ENCODE data around the gene EPHA2. TPM values are rescaled to one million over a fixed set of nuclear protein-coding genes. Genes with fewer than 3 reads are reported as not detected.

Gene EPHA2
- total and polyA plus RNA-seq, 2 experiments from 2014 or later, result 7.5 to 51.2 TPM

DNA sequence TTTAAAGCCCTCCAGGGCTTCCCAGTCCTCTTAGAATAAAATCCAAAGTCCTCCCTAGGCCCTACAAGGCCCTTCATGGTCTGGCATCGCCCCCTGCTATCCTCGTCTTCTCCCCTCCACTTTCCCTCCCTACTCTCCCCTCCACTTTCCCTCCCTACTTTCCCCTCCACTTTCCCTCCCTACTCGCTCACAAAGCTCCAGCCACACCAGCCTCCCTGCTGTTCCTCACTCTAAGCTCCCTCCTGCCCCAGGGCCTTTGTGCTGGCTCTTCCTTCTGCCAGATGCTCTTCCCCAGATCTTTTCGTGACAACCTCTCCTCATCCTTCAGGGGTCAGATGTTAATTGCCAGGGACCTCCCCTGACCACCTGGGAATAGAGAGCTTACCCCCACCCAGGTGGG lies 43.8 kb upstream of the EPHA2 start:
- TF ChIP-seq EZH2 (IDR thresholded peaks at IDR 0.05; ENCODE audit: low read depth, unreplicated experiment), result no peak
- no peak for TF ChIP-seq ZNF331 (CRISPR knock-in tag; IDR thresholded peaks at IDR 0.05; ENCODE audit: low read depth)
- no peak for TF ChIP-seq ZNF114 (CRISPR knock-in tag; IDR thresholded peaks at IDR 0.05)
- TF ChIP-seq, protein P1, sequence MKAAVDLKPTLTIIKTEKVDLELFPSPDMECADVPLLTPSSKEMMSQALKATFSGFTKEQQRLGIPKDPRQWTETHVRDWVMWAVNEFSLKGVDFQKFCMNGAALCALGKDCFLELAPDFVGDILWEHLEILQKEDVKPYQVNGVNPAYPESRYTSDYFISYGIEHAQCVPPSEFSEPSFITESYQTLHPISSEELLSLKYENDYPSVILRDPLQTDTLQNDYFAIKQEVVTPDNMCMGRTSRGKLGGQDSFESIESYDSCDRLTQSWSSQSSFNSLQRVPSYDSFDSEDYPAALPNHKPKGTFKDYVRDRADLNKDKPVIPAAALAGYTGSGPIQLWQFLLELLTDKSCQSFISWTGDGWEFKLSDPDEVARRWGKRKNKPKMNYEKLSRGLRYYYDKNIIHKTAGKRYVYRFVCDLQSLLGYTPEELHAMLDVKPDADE (IDR thresholded peaks at IDR 0.05), result no peak
- TF ChIP-seq, protein P2, sequence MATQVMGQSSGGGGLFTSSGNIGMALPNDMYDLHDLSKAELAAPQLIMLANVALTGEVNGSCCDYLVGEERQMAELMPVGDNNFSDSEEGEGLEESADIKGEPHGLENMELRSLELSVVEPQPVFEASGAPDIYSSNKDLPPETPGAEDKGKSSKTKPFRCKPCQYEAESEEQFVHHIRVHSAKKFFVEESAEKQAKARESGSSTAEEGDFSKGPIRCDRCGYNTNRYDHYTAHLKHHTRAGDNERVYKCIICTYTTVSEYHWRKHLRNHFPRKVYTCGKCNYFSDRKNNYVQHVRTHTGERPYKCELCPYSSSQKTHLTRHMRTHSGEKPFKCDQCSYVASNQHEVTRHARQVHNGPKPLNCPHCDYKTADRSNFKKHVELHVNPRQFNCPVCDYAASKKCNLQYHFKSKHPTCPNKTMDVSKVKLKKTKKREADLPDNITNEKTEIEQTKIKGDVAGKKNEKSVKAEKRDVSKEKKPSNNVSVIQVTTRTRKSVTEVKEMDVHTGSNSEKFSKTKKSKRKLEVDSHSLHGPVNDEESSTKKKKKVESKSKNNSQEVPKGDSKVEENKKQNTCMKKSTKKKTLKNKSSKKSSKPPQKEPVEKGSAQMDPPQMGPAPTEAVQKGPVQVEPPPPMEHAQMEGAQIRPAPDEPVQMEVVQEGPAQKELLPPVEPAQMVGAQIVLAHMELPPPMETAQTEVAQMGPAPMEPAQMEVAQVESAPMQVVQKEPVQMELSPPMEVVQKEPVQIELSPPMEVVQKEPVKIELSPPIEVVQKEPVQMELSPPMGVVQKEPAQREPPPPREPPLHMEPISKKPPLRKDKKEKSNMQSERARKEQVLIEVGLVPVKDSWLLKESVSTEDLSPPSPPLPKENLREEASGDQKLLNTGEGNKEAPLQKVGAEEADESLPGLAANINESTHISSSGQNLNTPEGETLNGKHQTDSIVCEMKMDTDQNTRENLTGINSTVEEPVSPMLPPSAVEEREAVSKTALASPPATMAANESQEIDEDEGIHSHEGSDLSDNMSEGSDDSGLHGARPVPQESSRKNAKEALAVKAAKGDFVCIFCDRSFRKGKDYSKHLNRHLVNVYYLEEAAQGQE (IDR thresholded peaks at IDR 0.05; ENCODE audit: unreplicated experiment), result no peak
- TF ChIP-seq JUNB (IDR thresholded peaks at IDR 0.05; ENCODE audit: unreplicated experiment), result no peak
- TF ChIP-seq, protein P3, sequence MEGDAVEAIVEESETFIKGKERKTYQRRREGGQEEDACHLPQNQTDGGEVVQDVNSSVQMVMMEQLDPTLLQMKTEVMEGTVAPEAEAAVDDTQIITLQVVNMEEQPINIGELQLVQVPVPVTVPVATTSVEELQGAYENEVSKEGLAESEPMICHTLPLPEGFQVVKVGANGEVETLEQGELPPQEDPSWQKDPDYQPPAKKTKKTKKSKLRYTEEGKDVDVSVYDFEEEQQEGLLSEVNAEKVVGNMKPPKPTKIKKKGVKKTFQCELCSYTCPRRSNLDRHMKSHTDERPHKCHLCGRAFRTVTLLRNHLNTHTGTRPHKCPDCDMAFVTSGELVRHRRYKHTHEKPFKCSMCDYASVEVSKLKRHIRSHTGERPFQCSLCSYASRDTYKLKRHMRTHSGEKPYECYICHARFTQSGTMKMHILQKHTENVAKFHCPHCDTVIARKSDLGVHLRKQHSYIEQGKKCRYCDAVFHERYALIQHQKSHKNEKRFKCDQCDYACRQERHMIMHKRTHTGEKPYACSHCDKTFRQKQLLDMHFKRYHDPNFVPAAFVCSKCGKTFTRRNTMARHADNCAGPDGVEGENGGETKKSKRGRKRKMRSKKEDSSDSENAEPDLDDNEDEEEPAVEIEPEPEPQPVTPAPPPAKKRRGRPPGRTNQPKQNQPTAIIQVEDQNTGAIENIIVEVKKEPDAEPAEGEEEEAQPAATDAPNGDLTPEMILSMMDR (conservative IDR thresholded peaks at IDR 0.05; ENCODE audit: low read depth in 2 of 2), result no peak
- TF ChIP-seq CREB1 (CRISPR knock-in tag; IDR thresholded peaks at IDR 0.05; ENCODE audit: low read depth), result no peak
- no peak for TF ChIP-seq NANOG (IDR thresholded peaks at IDR 0.05; ENCODE audit: borderline replicate concordance)
- TF ChIP-seq EZH2phosphoT487 (IDR thresholded peaks at IDR 0.05; ENCODE audit: unreplicated experiment), result no peak
- no peak for TF ChIP-seq STAT1 (IDR thresholded peaks at IDR 0.05; ENCODE audit: unreplicated experiment)
- TF ChIP-seq POLR2AphosphoS5 (IDR thresholded peaks at IDR 0.05; ENCODE audit: low read depth), result no peak
- TF ChIP-seq, protein P4, sequence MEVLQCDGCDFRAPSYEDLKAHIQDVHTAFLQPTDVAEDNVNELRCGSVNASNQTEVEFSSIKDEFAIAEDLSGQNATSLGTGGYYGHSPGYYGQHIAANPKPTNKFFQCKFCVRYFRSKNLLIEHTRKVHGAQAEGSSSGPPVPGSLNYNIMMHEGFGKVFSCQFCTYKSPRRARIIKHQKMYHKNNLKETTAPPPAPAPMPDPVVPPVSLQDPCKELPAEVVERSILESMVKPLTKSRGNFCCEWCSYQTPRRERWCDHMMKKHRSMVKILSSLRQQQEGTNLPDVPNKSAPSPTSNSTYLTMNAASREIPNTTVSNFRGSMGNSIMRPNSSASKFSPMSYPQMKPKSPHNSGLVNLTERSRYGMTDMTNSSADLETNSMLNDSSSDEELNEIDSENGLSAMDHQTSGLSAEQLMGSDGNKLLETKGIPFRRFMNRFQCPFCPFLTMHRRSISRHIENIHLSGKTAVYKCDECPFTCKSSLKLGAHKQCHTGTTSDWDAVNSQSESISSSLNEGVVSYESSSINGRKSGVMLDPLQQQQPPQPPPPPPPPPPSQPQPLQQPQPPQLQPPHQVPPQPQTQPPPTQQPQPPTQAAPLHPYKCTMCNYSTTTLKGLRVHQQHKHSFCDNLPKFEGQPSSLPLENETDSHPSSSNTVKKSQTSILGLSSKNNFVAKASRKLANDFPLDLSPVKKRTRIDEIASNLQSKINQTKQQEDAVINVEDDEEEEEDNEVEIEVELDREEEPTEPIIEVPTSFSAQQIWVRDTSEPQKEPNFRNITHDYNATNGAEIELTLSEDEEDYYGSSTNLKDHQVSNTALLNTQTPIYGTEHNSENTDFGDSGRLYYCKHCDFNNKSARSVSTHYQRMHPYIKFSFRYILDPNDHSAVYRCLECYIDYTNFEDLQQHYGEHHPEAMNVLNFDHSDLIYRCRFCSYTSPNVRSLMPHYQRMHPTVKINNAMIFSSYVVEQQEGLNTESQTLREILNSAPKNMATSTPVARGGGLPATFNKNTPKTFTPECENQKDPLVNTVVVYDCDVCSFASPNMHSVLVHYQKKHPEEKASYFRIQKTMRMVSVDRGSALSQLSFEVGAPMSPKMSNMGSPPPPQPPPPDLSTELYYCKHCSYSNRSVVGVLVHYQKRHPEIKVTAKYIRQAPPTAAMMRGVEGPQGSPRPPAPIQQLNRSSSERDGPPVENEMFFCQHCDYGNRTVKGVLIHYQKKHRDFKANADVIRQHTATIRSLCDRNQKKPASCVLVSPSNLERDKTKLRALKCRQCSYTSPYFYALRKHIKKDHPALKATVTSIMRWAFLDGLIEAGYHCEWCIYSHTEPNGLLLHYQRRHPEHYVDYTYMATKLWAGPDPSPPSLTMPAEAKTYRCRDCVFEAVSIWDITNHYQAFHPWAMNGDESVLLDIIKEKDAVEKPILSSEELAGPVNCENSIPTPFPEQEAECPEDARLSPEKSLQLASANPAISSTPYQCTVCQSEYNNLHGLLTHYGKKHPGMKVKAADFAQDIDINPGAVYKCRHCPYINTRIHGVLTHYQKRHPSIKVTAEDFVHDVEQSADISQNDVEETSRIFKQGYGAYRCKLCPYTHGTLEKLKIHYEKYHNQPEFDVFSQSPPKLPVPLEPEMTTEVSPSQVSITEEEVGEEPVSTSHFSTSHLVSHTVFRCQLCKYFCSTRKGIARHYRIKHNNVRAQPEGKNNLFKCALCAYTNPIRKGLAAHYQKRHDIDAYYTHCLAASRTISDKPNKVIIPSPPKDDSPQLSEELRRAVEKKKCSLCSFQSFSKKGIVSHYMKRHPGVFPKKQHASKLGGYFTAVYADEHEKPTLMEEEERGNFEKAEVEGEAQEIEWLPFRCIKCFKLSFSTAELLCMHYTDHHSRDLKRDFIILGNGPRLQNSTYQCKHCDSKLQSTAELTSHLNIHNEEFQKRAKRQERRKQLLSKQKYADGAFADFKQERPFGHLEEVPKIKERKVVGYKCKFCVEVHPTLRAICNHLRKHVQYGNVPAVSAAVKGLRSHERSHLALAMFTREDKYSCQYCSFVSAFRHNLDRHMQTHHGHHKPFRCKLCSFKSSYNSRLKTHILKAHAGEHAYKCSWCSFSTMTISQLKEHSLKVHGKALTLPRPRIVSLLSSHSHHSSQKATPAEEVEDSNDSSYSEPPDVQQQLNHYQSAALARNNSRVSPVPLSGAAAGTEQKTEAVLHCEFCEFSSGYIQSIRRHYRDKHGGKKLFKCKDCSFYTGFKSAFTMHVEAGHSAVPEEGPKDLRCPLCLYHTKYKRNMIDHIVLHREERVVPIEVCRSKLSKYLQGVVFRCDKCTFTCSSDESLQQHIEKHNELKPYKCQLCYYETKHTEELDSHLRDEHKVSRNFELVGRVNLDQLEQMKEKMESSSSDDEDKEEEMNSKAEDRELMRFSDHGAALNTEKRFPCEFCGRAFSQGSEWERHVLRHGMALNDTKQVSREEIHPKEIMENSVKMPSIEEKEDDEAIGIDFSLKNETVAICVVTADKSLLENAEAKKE (CRISPR knock-in tag; IDR thresholded peaks at IDR 0.05), result no peak
- no peak for DNase-seq (ENCODE audit: low spot score)
- Histone ChIP-seq H3K4me2 (no peak overlapping the region), H3F3A (replicated peaks; ENCODE audit: low read depth) (no peaks in the 10 kb centered on the region), H4K20me1 (replicated peaks; ENCODE audit: insufficient read depth) (no peaks in the 10 kb centered on the region), H3K27ac (ENCODE audit: low read depth) (no peak overlapping the region), H2AFZ (no peak overlapping the region), H3K4me1 (ENCODE audit: insufficient read depth) (no peaks in the 10 kb centered on the region), H3K4me3 (no peak overlapping the region), H3K9me2 (ENCODE audit: insufficient read depth) (no peaks in the 10 kb centered on the region), H3K36me3 (ENCODE audit: insufficient read depth) (peaks cover 10% of the 10 kb centered on the region; the same call in 1 of the 2 replicates), H3K27me3 (ENCODE audit: insufficient read depth) (no peaks in the 10 kb centered on the region), H3K79me2 (replicated peaks; ENCODE audit: insufficient read depth) (no peaks in the 10 kb centered on the region)
- Mint-ChIP-seq H3K4me1 (no peaks in the 10 kb centered on the region; the same call in 2 of the 3 replicates), H3K27me3 (ENCODE audit: insufficient read depth, low read depth, poor library complexity) (no peaks in the 10 kb centered on the region), H3K27ac (no peak overlapping the region), H3K4me3 (no peak overlapping the region), H3K9me3 (no peaks in the 10 kb centered on the region; the same call in 2 of the 3 replicates), H3K36me3 (ENCODE audit: low read depth) (peaks cover 58% of the 10 kb centered on the region)
- ATAC-seq, result no peak

Measured in GM23338 (cell line).